Liver (tissue), 3 donors: ENCODE results near the gene TIGD2.

Experiments
- EGR1 ChIP-seq, 2 donors: IDR thresholded peaks; 2 replicates each; pipeline ENCODE4 v1.6.1; 2016 to 2018; ENCODE audit warnings: antibody characterized with exemption in 2 of 2, low read depth in 2 of 2
- FOXA1 ChIP-seq: IDR thresholded peaks from 2 replicates; pipeline ENCODE4 v1.6.1; 2016; ENCODE audit warnings: antibody characterized with exemption
- HNF4G ChIP-seq: IDR thresholded peaks from 2 replicates; pipeline ENCODE4 v1.6.1; 2016; ENCODE audit warnings: antibody characterized with exemption
- JUND ChIP-seq, 2 donors: IDR thresholded peaks; 2 replicates each; pipeline ENCODE4 v1.6.1; 2016; ENCODE audit warnings: antibody characterized with exemption in 2 of 2
- MAX ChIP-seq: IDR thresholded peaks from 2 replicates; pipeline ENCODE4 v1.6.1; 2016; ENCODE audit warnings: antibody characterized with exemption
- NR2F2 ChIP-seq: IDR thresholded peaks from 2 replicates; pipeline ENCODE4 v1.6.1; 2016; ENCODE audit warnings: antibody characterized with exemption
- RAD21 ChIP-seq, 2 donors: IDR thresholded peaks; 2 replicates each; pipeline ENCODE4 v1.6.1; 2016; ENCODE audit warnings: antibody characterized with exemption in 2 of 2, mild to moderate bottlenecking in 2 of 2
- REST ChIP-seq: IDR thresholded peaks from 2 replicates; pipeline ENCODE4 v1.6.1; 2016; ENCODE audit warnings: antibody characterized with exemption, mild to moderate bottlenecking
- SP1 ChIP-seq: IDR thresholded peaks from 2 replicates; pipeline ENCODE4 v1.6.1; 2018; ENCODE audit warnings: antibody characterized with exemption, mild to moderate bottlenecking
- TAF1 ChIP-seq: conservative IDR thresholded peaks from 2 replicates; pipeline ENCODE4 v1.6.1; 2016; ENCODE audit warnings: antibody characterized with exemption, mild to moderate bottlenecking
- YY1 ChIP-seq: IDR thresholded peaks from 2 replicates; pipeline ENCODE4 v1.6.1; 2016; ENCODE audit warnings: antibody characterized with exemption, mild to moderate bottlenecking
- TF ChIP-seq, protein P1 (sequence below): fragments of 150-350 bp; IDR thresholded peaks from 2 replicates; pipeline ENCODE4 v1.5.1; 2017; ENCODE audit warnings: improper control_type of control experiment, low read depth, low read length; ENCODE audit not compliant: missing input control
- TF ChIP-seq, protein P2 (sequence below): IDR thresholded peaks from 2 replicates; pipeline ENCODE4 v1.6.1; 2016; ENCODE audit warnings: antibody characterized with exemption
- TF ChIP-seq, protein P3 (sequence below): IDR thresholded peaks from 2 replicates; pipeline ENCODE4 v1.6.1; 2016; ENCODE audit warnings: antibody characterized with exemption
- donor health status: healthy.
- donor health status: healthy.

DNA sequence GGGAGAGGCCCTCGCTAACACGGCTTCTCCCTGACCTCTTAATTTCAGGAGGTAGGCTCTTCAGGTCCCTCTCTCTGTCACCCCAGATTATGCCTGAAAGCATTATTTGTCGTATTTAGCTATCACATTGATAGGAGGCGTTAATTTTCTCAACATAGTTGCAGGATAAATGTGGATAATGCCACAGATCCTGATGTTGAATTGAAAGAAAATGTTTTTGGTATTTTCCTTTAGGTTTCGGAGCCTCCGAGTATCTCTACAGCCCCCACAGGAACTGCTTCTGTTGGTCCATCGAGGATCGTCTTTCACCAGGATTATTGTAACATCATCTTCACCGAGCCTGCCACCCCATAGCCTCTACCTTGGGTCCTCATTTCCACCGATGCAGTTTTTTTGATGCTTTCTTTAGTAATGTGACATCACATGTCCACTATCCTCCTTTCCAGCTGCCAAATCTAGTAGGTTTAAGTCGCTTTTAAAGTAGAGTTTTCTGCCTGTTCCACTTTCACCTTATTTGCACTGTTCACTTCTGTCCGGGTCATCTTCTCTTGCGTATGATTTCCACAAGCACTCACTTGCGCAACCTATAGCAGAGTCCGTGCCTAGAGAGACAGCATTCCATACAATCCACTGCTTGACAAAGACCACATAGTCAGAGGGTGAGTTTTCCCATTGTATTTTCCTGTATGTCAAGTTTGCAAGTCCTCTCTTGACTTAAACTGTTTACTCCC, 665 bp downstream of the TIGD2 start:
- TF ChIP-seq HNF4G (peak; percentile 19), TAF1 (peak; percentile 7), REST (peak; percentile 62), FOXA1 (peak; percentile 32), SP1 (peak; percentile 71), RAD21 (IDR thresholded peaks at IDR 0.05) (no peak), MAX (peak; percentile 50), YY1 (peak; percentile 49), EGR1 (IDR thresholded peaks at IDR 0.05; ENCODE audit: low read depth in 2 of 2) (no peak), NR2F2 (no peak), JUND (IDR thresholded peaks at IDR 0.05) (peak; percentile 61 to 65)
- TF ChIP-seq, protein P1, sequence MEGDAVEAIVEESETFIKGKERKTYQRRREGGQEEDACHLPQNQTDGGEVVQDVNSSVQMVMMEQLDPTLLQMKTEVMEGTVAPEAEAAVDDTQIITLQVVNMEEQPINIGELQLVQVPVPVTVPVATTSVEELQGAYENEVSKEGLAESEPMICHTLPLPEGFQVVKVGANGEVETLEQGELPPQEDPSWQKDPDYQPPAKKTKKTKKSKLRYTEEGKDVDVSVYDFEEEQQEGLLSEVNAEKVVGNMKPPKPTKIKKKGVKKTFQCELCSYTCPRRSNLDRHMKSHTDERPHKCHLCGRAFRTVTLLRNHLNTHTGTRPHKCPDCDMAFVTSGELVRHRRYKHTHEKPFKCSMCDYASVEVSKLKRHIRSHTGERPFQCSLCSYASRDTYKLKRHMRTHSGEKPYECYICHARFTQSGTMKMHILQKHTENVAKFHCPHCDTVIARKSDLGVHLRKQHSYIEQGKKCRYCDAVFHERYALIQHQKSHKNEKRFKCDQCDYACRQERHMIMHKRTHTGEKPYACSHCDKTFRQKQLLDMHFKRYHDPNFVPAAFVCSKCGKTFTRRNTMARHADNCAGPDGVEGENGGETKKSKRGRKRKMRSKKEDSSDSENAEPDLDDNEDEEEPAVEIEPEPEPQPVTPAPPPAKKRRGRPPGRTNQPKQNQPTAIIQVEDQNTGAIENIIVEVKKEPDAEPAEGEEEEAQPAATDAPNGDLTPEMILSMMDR, result no peak
- TF ChIP-seq, protein P2, sequence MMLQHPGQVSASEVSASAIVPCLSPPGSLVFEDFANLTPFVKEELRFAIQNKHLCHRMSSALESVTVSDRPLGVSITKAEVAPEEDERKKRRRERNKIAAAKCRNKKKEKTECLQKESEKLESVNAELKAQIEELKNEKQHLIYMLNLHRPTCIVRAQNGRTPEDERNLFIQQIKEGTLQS, result no peak
- TF ChIP-seq, protein P3, sequence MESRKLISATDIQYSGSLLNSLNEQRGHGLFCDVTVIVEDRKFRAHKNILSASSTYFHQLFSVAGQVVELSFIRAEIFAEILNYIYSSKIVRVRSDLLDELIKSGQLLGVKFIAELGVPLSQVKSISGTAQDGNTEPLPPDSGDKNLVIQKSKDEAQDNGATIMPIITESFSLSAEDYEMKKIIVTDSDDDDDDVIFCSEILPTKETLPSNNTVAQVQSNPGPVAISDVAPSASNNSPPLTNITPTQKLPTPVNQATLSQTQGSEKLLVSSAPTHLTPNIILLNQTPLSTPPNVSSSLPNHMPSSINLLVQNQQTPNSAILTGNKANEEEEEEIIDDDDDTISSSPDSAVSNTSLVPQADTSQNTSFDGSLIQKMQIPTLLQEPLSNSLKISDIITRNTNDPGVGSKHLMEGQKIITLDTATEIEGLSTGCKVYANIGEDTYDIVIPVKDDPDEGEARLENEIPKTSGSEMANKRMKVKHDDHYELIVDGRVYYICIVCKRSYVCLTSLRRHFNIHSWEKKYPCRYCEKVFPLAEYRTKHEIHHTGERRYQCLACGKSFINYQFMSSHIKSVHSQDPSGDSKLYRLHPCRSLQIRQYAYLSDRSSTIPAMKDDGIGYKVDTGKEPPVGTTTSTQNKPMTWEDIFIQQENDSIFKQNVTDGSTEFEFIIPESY, result peak; percentile 21
